HepG2 (cell line): ENCODE results near the gene C19orf44. TPM values are rescaled to one million over a fixed set of nuclear protein-coding genes. Genes with fewer than 3 reads are reported as not detected.

Experiments
- ERF ChIP-seq: IDR thresholded peaks from 2 replicates; pipeline ENCODE4 v1.6.1; 2018; ENCODE audit warnings: missing biosample characterization, missing genetic modification reagents
- HOXA9 ChIP-seq: sonication (generic); formaldehyde crosslinking; IDR thresholded peaks from 2 replicates; pipeline ENCODE4 v1.8.1; 2022; ENCODE audit warnings: missing genetic modification reagents, mild to moderate bottlenecking, moderate library complexity, borderline replicate concordance
- MEIS1 ChIP-seq: sonication (generic); formaldehyde crosslinking; IDR thresholded peaks from 2 replicates; pipeline ENCODE4 v1.9.0; 2021; ENCODE audit warnings: mild to moderate bottlenecking, missing genetic modification reagents, moderate library complexity, borderline replicate concordance
- MIXL1 ChIP-seq: IDR thresholded peaks from 2 replicates; pipeline ENCODE4 v1.6.1; 2016
- MTF1 ChIP-seq: sonication (generic); formaldehyde crosslinking; IDR thresholded peaks from 2 replicates; pipeline ENCODE4 v1.5.0; 2020; ENCODE audit warnings: missing genetic modification reagents
- NCOA2 ChIP-seq: sonication (generic); formaldehyde crosslinking; IDR thresholded peaks from 2 replicates; pipeline ENCODE4 v1.8.0; 2022; ENCODE audit warnings: inconsistent platforms
- POLR2A ChIP-seq, 2 experiments: IDR thresholded peaks; 2 replicates each; pipeline ENCODE4 v1.6.1; 2011; ENCODE audit warnings: low read depth in 2 of 2, low read length in 2 of 2, mild to moderate bottlenecking in 1 of 2, moderate library complexity in 1 of 2; ENCODE audit not compliant: insufficient read depth in 1 of 2
- SP4 ChIP-seq: sonication (generic); formaldehyde crosslinking; IDR thresholded peaks from 2 replicates; pipeline ENCODE4 v1.8.1; 2023; ENCODE audit warnings: mild to moderate bottlenecking, missing genetic modification reagents
- TBL1XR1 ChIP-seq: fragments of 150-350 bp; IDR thresholded peaks from 2 replicates; pipeline ENCODE4 v1.6.1; 2014; ENCODE audit warnings: borderline replicate concordance, low read length; ENCODE audit not compliant: partially characterized antibody
- ZBTB42 ChIP-seq: sonication (generic); formaldehyde crosslinking; IDR thresholded peaks from 2 replicates; pipeline ENCODE4 v1.5.0; 2020; ENCODE audit warnings: mild to moderate bottlenecking, missing genetic modification reagents
- ZNF121 ChIP-seq: sonication (generic); formaldehyde crosslinking; IDR thresholded peaks from 2 replicates; pipeline ENCODE4 v1.5.0; 2020; ENCODE audit warnings: mild to moderate bottlenecking, missing genetic modification reagents
- ZNF230 ChIP-seq: sonication (generic); formaldehyde crosslinking; IDR thresholded peaks from 2 replicates; pipeline ENCODE4 v1.4.0; 2020; ENCODE audit warnings: mild to moderate bottlenecking, missing genetic modification reagents
- ZNF232 ChIP-seq: sonication (generic); formaldehyde crosslinking; IDR thresholded peaks from 2 replicates; pipeline ENCODE4 v1.4.0; 2020; ENCODE audit warnings: missing genetic modification reagents, borderline replicate concordance
- ZNF567 ChIP-seq: sonication (generic); formaldehyde crosslinking; IDR thresholded peaks from 2 replicates; pipeline ENCODE4 v1.8.1; 2023; ENCODE audit warnings: mild to moderate bottlenecking, missing genetic modification reagents, borderline replicate concordance
- ZNF792 ChIP-seq: IDR thresholded peaks from 2 replicates; pipeline ENCODE4 v1.6.1; 2016
- polyA plus RNA-seq, 8 experiments: library from polyadenylated mRNA; depleted of rRNA in 3 of 8; stranded (reverse) in 7 of 8; unstranded in 1 of 8; fragments of >200 nt; fragmentation: Illumina TruSeq in 4 of 8; extraction: Trizol in 4 of 8; gene quantifications; 2 replicates each; pipeline versions ENCODE4 v1.2.1 to v1.2.3, GENCODE V29; 2011 to 2016; ENCODE audit warnings: low read depth in 4 of 8, missing spikeins in 1 of 8, mixed read lengths in 1 of 8; ENCODE audit not compliant: insufficient read depth in 1 of 8
- total RNA-seq, 5 experiments: library from RNA; depleted of rRNA; stranded (reverse); fragments of >200 nt; fragmentation: Illumina TruSeq; extraction: Trizol; gene quantifications; 2 replicates each; pipeline ENCODE4 v1.2.3, GENCODE V29; 2016; ENCODE audit warnings: low read depth in 1 of 5
- TF ChIP-seq, protein P1 (sequence below): IDR thresholded peaks from 2 replicates; pipeline ENCODE4 v1.6.1; 2016
- TF ChIP-seq, protein P2 (sequence below): sonication (generic); formaldehyde crosslinking; IDR thresholded peaks from 2 replicates; pipeline ENCODE4 v1.8.1; 2023; ENCODE audit warnings: mild to moderate bottlenecking, missing genetic modification reagents
- TF ChIP-seq, protein P3 (sequence below): sonication (generic); formaldehyde crosslinking; IDR thresholded peaks from 2 replicates; pipeline ENCODE4 v1.4.0; 2020; ENCODE audit warnings: low read depth, missing genetic modification reagents
- TF ChIP-seq, protein P4 (sequence below): sonication (generic); formaldehyde crosslinking; IDR thresholded peaks from 2 replicates; pipeline ENCODE4 v1.5.1; 2020; ENCODE audit warnings: missing genetic modification reagents, mild to moderate bottlenecking, borderline replicate concordance
- TF ChIP-seq, protein P5 (sequence below): IDR thresholded peaks from 2 replicates; pipeline ENCODE4 v1.6.1; 2016; ENCODE audit warnings: control low read depth
- TF ChIP-seq, protein P6 (sequence below): sonication (generic); formaldehyde crosslinking; IDR thresholded peaks from 2 replicates; pipeline ENCODE4 v1.5.0; 2020; ENCODE audit warnings: mild to moderate bottlenecking, missing genetic modification reagents

C19orf44 gene
- total and polyA plus RNA-seq, 2 of the 13 experiments (the other 11 are each of a cell fraction or from before 2014, with no cell fraction given), result 3.2 to 4.3 TPM

DNA sequence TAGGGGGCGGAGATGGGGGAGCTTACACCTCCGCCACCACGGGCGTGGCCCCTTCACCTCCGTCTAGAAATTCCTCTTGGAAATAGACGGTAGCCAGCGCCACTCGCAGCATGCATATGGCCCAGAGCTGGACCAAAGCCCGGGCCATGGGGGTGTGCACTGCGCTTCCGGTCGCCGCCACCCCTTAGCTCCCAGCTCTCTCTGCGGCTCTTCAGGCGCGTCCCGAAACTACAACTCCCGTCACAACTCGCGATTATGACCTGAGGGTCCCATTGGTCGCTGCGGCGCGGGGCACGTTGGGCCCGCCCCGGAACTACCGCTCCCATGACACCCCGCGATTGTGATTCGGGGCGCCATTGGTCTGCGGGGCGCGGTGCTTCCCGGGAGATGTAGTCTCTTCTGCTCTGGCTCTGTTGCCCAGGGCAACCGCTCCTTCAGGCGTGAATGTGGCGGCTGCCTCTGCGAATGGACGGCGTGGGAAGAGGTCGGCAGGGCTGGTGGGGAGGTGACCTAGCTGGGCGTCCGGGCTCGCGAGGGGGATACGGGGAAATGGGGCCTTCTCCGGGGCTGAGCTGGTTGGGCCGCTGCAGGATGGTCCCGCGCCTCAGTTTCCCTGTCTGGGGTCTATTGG is at the start of gene C19orf44, which contains the start of gene CALR3 (continued):
- TF ChIP-seq ZBTB42 (no peak), ZNF792 (CRISPR knock-in tag) (peak; percentile 47; the same call in 1 of the 2 replicates), TBL1XR1 (peak; percentile 48), NCOA2 (CRISPR knock-in tag) (no peak; the same call in 1 of the 2 replicates), ZNF232 (no peak), ZNF567 (CRISPR knock-in tag) (0 out of 2 replicates have a peak, but pooled peaks have one; percentile 19), SP4 (peak; percentile 88), POLR2A (IDR thresholded peaks at IDR 0.05; ENCODE audit: insufficient read depth in 1 of 2, low read depth in 2 of 2, low read length in 2 of 2) (peak in 1 of 2 experiments; percentile 56; a peak in 3 of 4 replicates), ZNF121 (CRISPR knock-in tag) (peak; percentile 52; the same call in 1 of the 2 replicates), MTF1 (CRISPR knock-in tag) (no peak), MIXL1 (CRISPR knock-in tag) (peak; percentile 91), ZNF230 (CRISPR knock-in tag) (0 out of 2 replicates have a peak, but pooled peaks have one; percentile 28), HOXA9 (no peak), MEIS1 (CRISPR knock-in tag) (peak; percentile 62; the same call in 1 of the 2 replicates), ERF (CRISPR knock-in tag) (peak; percentile 87)
- TF ChIP-seq, protein P1, sequence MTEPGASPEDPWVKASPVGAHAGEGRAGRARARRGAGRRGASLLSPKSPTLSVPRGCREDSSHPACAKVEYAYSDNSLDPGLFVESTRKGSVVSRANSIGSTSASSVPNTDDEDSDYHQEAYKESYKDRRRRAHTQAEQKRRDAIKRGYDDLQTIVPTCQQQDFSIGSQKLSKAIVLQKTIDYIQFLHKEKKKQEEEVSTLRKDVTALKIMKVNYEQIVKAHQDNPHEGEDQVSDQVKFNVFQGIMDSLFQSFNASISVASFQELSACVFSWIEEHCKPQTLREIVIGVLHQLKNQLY (CRISPR knock-in tag), result no peak
- TF ChIP-seq, protein P2, sequence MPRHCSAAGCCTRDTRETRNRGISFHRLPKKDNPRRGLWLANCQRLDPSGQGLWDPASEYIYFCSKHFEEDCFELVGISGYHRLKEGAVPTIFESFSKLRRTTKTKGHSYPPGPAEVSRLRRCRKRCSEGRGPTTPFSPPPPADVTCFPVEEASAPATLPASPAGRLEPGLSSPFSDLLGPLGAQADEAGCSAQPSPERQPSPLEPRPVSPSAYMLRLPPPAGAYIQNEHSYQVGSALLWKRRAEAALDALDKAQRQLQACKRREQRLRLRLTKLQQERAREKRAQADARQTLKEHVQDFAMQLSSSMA (CRISPR knock-in tag), result peak; percentile 43; the same call in 1 of the 2 replicates
- TF ChIP-seq, protein P3, sequence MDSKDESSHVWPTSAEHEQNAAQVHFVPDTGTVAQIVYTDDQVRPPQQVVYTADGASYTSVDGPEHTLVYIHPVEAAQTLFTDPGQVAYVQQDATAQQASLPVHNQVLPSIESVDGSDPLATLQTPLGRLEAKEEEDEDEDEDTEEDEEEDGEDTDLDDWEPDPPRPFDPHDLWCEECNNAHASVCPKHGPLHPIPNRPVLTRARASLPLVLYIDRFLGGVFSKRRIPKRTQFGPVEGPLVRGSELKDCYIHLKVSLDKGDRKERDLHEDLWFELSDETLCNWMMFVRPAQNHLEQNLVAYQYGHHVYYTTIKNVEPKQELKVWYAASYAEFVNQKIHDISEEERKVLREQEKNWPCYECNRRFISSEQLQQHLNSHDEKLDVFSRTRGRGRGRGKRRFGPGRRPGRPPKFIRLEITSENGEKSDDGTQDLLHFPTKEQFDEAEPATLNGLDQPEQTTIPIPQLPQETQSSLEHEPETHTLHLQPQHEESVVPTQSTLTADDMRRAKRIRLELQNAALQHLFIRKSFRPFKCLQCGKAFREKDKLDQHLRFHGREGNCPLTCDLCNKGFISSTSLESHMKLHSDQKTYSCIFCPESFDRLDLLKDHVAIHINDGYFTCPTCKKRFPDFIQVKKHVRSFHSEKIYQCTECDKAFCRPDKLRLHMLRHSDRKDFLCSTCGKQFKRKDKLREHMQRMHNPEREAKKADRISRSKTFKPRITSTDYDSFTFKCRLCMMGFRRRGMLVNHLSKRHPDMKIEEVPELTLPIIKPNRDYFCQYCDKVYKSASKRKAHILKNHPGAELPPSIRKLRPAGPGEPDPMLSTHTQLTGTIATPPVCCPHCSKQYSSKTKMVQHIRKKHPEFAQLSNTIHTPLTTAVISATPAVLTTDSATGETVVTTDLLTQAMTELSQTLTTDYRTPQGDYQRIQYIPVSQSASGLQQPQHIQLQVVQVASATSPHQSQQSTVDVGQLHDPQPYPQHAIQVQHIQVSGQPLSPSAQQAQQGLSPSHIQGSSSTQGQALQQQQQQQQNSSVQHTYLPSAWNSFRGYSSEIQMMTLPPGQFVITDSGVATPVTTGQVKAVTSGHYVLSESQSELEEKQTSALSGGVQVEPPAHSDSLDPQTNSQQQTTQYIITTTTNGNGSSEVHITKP, result peak; percentile 95
- TF ChIP-seq, protein P4, sequence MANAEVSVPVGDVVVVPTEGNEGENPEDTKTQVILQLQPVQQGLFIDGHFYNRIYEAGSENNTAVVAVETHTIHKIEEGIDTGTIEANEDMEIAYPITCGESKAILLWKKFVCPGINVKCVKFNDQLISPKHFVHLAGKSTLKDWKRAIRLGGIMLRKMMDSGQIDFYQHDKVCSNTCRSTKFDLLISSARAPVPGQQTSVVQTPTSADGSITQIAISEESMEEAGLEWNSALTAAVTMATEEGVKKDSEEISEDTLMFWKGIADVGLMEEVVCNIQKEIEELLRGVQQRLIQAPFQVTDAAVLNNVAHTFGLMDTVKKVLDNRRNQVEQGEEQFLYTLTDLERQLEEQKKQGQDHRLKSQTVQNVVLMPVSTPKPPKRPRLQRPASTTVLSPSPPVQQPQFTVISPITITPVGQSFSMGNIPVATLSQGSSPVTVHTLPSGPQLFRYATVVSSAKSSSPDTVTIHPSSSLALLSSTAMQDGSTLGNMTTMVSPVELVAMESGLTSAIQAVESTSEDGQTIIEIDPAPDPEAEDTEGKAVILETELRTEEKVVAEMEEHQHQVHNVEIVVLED (CRISPR knock-in tag), result peak; percentile 97
- TF ChIP-seq, protein P5, sequence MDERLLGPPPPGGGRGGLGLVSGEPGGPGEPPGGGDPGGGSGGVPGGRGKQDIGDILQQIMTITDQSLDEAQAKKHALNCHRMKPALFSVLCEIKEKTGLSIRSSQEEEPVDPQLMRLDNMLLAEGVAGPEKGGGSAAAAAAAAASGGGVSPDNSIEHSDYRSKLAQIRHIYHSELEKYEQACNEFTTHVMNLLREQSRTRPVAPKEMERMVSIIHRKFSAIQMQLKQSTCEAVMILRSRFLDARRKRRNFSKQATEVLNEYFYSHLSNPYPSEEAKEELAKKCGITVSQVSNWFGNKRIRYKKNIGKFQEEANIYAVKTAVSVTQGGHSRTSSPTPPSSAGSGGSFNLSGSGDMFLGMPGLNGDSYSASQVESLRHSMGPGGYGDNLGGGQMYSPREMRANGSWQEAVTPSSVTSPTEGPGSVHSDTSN, result no peak
- TF ChIP-seq, protein P6, sequence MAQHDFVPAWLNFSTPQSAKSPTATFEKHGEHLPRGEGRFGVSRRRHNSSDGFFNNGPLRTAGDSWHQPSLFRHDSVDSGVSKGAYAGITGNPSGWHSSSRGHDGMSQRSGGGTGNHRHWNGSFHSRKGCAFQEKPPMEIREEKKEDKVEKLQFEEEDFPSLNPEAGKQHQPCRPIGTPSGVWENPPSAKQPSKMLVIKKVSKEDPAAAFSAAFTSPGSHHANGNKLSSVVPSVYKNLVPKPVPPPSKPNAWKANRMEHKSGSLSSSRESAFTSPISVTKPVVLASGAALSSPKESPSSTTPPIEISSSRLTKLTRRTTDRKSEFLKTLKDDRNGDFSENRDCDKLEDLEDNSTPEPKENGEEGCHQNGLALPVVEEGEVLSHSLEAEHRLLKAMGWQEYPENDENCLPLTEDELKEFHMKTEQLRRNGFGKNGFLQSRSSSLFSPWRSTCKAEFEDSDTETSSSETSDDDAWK (CRISPR knock-in tag), result no peak
